GM06990 (cell line): ENCODE data around the gene GAREM1.

Source experiments
- DNase-seq: peaks from one replicate; pipeline ENCODE4 v3.0.0-alpha.2; 2011; ENCODE audit not compliant: insufficient read length; ENCODE audit errors: extremely low read depth
- H3K27me3 ChIP-seq: replicated peaks from 2 replicates; pipeline ENCODE4 v1.6.0; 2011; ENCODE audit warnings: low read length; ENCODE audit not compliant: control insufficient read depth, insufficient read depth
- H3K36me3 ChIP-seq: 2 replicates; pipeline ENCODE4 v1.5.1; 2011; ENCODE audit warnings: low read length; ENCODE audit not compliant: control insufficient read depth, insufficient read depth
- H3K4me3 ChIP-seq: replicated peaks from 2 replicates; pipeline ENCODE4 v1.5.1; 2011; ENCODE audit warnings: low read depth, mild to moderate bottlenecking, control low read depth, low read length
- CTCF ChIP-seq: IDR thresholded peaks from 2 replicates; pipeline ENCODE4 v1.5.1; 2011; ENCODE audit warnings: low read length, control low read depth, mild to moderate bottlenecking, inconsistent platforms; ENCODE audit not compliant: insufficient read depth, poor library complexity, severe bottlenecking

The GAREM1 gene

DNA sequence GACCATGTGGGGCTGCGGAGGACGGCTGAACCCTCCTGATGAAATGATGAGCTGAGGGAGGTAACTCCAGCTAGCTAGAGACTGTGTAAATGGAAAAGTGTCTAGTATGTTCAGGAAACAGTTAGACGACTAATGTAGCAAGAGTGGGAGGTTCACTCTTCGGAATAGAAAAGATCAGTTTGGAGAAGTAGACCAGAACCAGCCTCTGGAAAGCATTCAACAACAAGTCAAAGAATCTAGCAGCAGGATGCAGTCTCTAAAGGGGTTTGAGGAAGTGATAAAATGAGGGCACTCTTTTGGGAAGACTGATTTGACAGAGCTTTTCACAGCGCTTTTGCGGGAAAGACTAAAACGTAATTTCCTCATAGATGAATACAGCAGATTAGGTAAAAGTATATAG is 79.6 kb downstream of the GAREM1 start:
- DNase-seq: no peak

DNA sequence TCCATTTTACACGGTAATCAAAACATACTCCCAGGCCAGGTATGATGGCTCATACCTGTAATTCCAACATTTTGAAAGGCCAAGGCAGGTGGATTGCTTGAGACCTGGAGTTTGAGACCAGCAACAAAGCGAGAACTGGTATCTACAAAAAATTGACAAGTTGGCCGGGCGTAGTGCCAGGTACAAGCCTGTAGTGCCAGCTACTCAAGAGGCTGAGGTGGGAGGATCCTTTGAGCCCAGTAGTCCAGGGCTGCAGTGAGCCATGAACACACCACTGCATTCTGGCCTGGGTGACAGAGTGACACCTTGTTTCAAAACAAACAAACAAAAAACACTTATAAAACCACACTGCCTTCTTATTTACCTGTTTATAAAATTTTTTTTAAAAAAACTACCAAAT is 80.8 kb downstream of the GAREM1 start:
- no peak for DNase-seq
- TF ChIP-seq CTCF: no peak

More for the DNA sequence above, 79.6 kb downstream of the GAREM1 start:
- no peak for TF ChIP-seq CTCF
- no peak overlapping the region for H3K4me3 ChIP-seq
- no peaks in the 10 kb centered on the region for H3K36me3 ChIP-seq
- no peaks in the 10 kb centered on the region for H3K27me3 ChIP-seq

GRCh38 chr18:32389191-32389590 is 81.5 kb downstream of the GAREM1 start:
- no peak for DNase-seq
- Histone ChIP-seq H3K27me3 (no peaks in the 10 kb centered on the region), H3K4me3 (no peak overlapping the region), H3K36me3 (no peaks in the 10 kb centered on the region)
- TF ChIP-seq CTCF: no peak

More for the DNA sequence above, 80.8 kb downstream of the GAREM1 start:
- Histone ChIP-seq H3K4me3 (no peak overlapping the region), H3K27me3 (no peaks in the 10 kb centered on the region), H3K36me3 (no peaks in the 10 kb centered on the region)

GRCh38 chr18:32386471-32386870 is 84.2 kb downstream of the GAREM1 start:
- DNase-seq: no peak
- no peaks in the 10 kb centered on the region for H3K27me3 ChIP-seq
- TF ChIP-seq CTCF: no peak
- H3K4me3 ChIP-seq: no peak overlapping the region
- H3K36me3 ChIP-seq: no peaks in the 10 kb centered on the region

DNA sequence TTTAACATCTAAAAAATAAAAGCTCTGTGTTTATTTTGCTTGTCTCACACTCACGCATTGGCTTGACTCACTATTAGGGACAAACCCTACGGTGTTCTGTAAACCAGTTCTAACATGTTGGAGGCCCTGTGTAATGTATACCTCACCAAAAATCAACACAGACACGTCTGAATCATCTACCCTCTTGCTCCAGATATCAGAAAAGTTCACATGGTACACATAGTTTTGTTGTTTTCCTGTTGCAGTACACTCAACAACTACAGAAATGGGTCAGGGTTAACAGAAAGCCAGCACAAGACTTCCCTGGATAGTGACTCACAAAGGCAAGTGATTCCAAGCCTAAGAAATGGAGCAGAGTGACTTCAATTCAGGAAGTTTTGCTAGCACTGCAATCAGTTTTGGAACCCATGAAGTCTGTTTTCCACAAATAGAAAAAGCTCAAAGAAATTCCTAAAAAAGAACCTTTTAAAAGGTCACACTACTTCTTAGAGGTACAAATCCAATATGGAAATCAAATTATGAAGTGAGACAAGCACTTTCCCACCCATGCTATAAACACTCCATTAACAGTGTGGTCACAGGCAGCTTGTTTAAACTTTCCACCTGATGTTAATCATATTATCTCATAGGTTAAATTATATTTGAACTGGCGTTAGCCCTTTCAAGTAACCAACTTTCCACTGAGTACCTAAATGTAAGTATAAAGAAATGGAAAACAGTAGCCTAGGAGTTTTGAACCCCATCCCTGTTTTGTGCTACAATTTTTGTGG is 87.4 kb downstream of the GAREM1 start:
- Histone ChIP-seq H3K4me3 (no peak overlapping the region), H3K36me3 (no peaks in the 10 kb centered on the region), H3K27me3 (no peaks in the 10 kb centered on the region)
- no peak for TF ChIP-seq CTCF
- no peak for DNase-seq
